Activated CD4-positive, alpha-beta T cell treated with anti-CD3 and anti-CD28 coated beads for 48 hours (primary cell): ENCODE data around the gene CACNA2D4.
"Not testable (repeated sequence)": the region's sequence is repeated elsewhere in the genome, so short reads cannot be mapped to it uniquely, and the experiment has no call there.

Source experiments
- DNase-seq: peaks from one replicate; pipeline ENCODE4 v3.0.0-alpha.2; 2020

Gene CACNA2D4, protein sequence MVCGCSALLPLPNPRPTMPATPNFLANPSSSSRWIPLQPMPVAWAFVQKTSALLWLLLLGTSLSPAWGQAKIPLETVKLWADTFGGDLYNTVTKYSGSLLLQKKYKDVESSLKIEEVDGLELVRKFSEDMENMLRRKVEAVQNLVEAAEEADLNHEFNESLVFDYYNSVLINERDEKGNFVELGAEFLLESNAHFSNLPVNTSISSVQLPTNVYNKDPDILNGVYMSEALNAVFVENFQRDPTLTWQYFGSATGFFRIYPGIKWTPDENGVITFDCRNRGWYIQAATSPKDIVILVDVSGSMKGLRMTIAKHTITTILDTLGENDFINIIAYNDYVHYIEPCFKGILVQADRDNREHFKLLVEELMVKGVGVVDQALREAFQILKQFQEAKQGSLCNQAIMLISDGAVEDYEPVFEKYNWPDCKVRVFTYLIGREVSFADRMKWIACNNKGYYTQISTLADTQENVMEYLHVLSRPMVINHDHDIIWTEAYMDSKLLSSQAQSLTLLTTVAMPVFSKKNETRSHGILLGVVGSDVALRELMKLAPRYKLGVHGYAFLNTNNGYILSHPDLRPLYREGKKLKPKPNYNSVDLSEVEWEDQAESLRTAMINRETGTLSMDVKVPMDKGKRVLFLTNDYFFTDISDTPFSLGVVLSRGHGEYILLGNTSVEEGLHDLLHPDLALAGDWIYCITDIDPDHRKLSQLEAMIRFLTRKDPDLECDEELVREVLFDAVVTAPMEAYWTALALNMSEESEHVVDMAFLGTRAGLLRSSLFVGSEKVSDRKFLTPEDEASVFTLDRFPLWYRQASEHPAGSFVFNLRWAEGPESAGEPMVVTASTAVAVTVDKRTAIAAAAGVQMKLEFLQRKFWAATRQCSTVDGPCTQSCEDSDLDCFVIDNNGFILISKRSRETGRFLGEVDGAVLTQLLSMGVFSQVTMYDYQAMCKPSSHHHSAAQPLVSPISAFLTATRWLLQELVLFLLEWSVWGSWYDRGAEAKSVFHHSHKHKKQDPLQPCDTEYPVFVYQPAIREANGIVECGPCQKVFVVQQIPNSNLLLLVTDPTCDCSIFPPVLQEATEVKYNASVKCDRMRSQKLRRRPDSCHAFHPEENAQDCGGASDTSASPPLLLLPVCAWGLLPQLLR

DNA sequence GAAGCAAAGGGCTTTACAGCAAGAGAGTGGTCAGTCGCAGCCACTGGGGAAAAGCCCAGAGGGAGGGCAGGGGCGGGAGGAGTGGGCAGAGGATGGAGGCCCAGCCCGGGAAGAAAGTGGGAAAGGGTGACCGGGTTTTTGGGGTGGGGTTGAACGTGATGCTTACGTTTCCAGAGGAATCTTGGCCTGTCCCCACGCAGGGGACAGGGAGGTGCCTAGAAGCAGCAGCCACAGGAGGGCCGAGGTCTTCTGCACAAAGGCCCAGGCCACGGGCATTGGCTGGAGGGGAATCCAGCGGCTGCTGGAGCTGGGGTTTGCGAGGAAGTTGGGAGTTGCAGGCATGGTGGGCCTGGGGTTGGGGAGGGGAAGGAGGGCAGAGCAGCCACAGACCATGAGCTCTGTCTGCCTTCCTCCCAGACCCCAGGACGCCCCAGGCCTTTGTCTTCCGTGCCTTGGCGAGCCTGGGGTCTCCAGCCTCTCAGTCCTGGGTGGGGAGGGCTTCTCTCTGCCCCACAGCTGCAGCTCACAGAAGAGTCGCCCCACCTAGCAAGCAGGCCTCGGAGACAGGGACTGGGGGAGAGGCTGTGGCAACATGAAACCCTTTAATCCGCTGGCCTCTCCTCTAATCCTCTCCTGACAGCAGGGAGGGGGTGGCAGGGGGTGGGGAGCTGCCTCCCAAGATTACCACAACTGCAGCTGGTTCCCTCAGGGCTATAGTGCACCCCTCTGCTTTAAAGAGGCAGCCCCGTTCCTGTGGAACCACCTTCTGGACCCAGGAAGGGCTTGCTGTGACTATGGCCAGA, at the start of gene CACNA2D4:
Gene CACNA2D4 (minus strand): TSS at position 572 of the 803 bp plus-strand sequence. CDS start 179 bp downstream, at position 393.
- no peak for DNase-seq

DNA sequence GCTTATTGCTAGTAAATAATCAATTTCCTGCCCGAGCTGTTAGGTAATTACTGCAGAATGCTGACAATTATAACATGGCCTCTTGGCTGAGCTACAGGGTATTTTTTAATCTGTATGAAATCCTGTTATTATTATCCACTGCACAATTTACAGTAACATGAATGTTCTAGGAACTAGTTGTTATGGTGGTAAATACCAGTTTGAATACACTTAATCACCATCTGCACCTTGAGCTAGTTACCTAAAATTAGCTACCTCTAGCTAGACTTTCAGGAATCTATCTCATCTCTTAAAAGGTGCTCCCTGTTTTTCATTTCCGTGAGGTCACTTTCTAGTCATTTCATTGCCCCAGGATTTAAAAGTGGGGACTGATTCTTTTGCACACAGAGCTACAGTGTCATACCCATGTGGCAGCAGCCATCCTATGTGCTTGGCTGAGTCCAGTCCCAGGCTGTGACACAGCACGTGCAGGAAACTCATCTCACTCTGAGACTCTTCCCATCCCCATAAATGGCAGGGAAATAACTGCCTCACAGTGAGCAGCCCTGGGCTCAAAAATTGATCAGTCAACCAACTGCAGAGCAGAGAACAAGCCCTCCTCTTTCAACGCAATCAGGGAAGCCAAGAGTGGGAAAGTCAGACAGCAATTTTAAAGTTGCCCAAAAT, 48.2 kb upstream of the CACNA2D4 start:
- DNase-seq = no peak

DNA sequence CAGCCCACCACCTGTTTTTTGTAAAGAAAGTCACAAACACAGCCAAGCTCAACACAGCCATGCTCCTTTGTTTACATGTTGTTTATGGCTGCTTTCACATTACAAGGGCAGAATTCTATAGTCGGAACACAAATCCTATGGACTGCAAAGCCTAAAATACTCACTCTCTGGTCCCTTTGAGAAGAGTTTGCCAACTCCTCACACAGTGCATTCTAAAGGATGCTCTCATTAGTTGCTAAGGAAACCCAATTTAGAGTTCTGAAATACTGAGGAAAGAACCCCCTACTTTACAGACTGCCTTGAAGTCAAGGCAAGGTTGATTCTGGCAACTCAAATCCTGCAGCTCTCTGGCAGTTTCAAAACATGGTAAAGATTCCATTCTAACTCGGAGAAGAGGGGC, 47.5 kb upstream of the CACNA2D4 start:
- DNase-seq = no peak

DNA sequence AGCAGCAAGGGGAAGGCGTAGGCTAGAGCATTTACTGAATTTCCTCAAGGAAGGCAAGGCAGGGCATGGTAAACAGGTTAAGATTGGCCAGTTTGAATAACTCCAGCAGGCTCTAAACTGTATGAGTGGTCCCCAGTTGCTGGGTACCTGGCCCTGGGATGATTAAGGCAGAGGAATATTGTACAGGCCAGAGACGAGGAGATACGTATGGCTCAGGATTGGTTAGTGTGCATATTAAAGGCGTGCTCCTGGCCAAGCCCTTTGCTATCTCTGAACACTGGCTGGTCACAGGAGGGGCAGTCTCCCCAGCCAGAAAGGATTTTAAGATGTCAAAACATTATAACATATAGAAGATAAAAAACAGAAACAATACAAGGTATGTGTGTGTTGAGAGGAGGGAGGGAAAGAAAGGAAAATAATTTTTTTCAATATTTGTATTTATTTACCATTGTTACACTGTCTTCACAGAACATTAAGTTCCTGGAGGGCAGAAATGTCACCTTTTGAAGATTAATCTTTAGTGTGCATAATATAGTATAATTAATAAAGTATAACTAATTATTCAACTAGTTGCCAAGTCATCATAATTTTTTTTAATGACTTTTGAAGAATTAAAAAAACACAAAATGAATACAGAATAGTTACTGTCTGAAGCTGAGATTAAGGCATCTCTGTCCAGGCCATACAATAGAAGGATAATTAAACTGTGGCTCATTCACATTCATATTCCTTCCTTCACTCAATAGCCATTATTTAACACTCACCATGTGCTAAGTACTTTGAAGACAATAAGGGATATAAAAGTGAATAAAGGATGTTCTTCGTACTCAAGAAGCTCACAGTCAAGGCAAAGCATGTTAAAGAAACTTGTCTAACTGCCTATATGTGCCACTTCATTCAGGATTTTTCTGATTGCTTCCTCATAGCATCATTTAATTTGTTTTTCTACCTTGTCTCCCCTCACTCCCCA, 43.9 kb upstream of the CACNA2D4 start:
- DNase-seq = no peak

DNA sequence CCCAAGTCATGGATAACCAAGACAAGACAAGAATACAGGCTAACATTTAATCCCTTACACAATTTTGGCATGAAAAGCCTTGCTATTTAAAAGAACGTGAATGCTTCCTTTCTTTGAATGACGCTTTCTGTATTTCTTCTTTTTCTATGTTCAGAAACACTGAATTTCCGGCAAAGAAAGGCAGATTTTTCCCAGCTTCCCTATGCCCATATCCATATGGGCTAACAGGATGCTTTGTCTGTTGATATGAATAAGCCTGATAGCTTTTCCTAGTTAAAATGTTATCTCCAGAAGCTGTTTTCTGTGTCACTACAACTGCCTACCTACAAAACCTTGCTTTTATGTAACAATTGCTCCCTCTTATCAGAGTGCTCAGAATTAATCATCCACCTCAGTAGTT, 38.3 kb upstream of the CACNA2D4 start:
- no peak for DNase-seq

DNA sequence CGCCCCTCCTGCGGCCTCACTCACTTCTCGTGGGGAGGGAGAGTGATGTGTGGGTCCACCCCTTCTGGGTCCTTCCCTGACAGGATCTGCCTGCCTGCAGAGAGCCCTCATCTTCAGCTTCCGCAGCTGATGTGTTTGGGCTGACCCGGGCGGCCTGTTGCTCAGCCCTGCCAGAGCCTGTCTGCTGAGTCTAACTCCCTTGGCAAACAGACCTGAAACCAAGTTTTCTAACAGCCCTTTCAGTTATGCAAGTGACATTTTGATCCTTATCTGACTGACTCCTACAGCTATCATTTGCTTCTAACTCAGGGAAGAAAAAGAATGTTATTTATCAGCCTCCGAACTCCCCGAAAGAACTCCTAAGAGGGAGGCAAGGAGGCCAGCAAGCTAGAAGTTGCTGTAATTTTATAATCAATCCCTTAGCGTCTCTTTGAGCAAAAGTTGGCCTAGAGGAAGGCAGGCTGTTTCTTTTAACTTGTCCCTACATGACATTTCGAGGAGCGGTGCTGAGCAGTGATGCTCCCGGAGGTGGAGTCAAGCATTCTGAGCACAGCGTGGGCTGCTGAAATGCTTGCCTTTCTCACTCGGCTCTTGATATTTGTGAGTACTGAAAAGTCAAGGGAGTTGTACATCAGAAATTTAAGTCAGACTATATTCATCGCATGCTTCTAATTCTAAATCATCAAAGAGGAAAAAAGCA, 31.5 kb upstream of the CACNA2D4 start:
- no peak for DNase-seq

DNA sequence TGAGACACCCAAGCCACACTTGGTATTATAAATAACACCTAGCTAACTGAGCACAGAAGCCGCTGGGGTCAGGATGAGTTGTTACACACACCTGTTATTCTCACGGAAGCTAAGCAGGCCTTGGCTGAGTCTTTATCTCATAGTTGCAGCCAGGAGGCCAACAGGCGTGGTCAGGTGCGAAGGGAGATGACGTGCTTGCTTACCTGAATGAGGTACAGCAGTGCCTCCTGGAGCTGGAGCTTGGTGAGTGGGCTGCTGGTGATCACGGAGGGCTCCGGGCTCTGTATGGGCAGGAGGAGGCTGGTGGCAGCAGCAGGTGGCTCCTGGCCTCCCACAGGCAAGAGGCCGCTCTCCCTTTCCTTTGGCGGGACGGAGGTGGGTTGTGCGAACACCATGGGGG, 30.4 kb upstream of the CACNA2D4 start:
- DNase-seq = no peak

DNA sequence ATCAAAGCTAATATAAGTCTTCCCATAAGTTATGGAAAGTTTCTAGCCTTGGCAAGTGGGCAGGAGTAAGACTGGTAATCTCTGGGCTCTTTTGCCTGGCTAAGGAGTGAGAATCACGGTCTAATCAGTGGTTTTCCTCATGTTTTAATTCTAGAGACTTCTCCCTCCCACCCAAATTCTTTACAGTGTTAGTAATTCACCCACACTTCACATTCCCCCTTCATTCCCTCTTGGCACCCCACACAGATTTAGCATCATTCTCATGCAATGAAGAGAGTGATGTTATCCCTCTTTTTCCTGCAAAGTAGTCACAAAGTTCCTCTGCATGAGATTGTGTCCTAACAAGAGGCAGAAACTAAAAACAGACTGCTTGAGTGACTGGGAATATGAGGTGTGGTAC, 28.6 kb upstream of the CACNA2D4 start:
- no peak for DNase-seq

DNA sequence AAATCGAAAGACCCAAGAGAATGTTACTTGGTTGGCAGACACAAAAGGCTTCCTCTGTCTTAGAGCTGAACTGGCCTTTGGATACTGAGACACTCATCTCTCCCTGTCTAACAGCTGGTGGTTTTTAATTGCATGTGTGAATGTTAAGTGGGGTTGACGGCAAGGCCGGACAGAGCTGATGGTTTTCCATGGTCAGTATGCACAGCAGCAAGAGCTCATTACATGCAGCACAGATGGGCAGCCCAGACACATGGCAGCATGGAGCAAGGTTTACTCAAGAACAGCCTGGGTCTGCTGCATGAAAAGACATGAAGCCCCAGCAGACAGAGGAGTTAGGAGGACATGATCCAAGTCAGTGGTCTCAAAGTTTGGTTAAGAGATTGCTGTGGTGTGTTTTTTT, 27.8 kb upstream of the CACNA2D4 start:
- DNase-seq = no peak

DNA sequence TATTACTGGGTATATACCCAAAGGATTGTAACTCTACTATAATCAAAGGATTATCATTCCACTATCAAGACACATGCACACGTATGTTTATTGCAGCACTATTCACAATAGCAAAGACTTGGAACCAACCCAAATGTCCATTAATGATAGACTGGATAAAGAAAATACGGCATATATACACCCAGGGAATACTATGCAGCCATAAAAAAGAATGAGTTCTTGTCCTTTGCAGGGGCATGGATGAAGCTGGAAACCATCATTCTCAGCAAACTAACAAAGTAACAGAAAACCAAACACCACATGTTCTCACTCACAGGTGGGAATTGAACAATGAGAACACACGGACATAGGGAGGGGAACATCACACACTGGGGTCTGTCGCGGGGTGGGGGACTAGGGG, 27.1 kb upstream of the CACNA2D4 start:
- not testable (repeated sequence) for DNase-seq

DNA sequence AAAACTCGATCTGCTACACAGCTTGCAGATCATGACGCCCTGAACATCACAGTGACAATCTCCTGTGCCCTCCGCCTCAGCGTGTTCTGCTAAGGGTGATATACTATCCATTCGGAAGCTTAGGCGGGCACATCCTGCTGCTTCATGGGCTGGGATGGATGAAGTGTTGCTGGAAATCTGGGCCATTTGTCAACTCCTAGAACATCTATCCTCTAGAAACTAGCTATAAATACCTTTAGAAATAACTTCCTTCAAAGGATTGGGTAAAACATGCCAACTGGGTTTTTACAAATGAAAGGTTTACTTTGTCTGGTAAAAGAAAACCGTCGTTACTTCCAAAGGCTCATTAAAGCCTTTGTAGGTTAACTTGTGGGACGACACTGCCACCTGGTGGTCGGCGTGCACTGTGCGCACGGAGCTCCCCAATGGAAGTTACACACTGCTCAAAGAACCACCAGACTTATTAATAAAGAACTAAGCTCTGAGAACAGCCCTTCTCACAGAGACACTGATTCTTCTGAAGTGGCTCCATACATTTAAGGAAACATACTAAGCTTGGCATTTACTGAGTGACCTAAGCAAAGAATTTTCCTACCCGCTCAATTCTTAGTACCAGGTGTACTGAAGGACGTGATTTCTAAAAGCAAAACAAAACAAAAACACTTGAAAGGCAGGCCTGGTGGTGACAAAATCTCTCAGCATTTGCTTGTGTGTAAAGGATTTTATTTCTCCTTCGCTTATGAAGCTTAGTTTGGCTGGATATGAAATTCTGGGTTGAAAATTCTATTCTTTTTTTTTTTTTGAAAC, 21.6 kb upstream of the CACNA2D4 start:
- peak; percentile 92 for DNase-seq

DNA sequence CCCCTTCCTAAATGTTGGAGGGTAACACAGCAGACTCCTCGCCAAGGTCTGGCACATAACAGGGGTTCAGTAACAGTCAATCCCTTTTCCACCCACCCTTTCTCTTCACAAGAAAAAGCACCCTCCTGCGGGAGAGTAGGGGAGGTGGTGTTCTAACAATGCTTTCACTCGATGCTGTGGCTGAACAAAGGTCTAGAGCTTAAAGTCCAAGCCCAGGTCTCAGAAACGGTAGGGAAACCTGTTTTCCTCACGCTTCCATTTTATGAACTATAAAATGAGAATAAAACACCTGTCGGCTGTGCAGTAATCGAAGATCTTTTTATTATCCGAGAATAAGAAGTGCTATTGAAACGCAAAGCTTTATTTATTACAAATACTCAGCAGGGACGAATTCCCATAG, 20.9 kb upstream of the CACNA2D4 start:
- DNase-seq = no peak

DNA sequence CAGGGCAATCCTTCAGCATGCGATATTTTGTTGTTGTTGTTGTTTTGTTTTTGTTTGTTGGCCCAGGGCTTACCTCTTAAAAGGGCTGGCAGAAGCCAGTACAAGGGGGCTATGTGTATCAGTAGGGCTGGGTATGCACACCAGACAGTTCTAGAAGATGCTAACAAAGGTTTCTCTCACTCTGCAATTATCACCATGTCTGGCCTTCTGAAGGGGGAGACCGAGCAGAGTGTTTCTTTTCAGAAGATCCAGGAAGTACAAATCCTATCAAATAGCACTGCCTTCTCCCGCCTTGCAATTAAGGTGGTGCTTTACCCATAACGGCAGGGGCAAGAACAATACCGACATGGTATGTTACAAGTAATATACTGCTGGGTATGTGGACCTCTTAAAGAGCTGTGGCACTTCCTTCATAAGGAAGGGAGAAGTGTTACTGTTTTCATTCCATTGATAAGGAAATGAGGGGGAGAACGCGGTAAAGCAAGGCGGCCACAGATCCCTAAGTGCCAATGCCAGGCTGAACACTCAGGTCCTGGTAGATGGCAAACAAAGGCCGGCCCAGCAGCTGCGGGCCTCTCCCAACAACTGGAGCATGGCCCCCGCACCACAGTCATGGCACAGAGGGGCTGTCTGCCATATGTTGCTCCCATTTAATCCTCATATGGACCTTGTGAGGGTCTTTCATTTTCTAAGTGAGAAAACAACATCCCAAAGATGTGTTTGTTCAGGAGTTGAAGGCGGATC, 19.2 kb upstream of the CACNA2D4 start:
- DNase-seq = no peak

DNA sequence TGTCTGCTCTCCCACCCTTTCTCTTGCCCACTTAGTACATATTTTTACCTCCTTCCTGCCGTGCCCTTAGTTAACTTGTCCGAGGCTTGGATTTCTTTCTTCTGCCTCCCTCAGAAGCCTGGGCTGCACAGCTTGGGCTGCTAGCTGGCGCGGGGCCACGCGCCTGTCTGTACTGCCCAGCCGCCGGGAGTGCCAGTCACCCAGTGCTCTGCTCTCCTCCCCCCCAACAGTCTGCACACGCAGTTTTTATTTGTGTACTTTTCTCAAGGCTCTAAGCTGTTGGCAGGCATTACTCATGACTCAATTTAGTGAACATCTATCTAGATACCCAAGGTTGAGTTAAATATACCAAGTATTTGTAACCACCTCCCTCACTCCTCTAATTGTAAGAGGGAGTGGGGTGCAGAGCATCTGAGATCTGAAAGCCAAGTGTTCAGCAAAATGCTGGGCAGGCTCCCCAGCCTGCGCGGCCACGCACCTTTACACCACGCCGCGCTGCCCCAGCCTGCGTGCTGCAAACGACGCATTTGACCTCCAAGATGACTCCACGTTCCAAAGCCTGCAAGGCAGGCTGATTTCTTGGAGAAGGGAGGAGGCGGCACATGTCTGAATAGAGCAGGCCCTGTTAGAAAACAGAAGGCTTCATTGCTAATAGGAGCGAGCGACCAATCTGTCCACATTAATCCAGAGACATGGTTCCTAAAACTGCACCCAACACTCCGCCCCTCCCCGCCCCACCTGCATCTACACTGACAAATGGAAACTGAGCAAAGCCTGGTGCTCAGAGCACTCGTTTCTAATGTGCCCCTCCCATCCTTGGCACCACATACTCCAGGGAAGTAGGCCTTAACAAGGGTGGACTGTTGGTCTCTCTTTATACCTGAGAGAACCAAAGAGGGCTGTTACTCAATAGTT, 18.2 kb upstream of the CACNA2D4 start:
- DNase-seq = no peak

DNA sequence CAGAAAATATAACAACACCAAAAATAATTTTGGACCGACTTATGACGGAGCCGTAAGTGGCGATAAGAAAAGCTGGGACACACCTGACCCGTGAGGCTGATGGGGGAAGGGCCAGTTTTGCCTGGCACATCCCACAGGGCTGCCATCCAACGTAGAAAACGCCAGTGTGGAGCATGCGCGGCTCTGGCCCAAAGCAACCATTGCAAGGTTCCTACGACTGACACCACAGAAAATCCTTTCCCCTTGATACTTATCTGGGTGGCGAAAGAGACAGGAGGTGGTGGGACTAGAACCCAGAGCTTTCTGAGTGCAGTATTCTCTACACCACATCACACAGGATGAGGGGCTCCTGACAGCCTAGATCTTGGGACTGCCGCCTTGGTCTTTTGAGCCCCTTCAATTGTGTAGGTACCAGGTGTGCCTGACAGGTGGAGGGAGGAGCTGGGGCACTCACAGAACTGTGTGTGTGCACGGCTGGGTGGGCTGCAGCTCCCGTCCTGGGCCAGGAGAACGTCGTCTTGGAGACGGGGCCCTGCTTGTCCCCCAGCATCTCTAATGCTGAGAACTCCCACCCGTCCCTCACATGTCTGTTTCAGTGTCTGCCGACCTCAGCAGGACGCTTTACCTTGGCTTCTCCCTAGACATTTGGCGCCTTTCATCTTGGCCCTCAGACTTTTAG, 17.4 kb upstream of the CACNA2D4 start:
- DNase-seq = no peak

DNA sequence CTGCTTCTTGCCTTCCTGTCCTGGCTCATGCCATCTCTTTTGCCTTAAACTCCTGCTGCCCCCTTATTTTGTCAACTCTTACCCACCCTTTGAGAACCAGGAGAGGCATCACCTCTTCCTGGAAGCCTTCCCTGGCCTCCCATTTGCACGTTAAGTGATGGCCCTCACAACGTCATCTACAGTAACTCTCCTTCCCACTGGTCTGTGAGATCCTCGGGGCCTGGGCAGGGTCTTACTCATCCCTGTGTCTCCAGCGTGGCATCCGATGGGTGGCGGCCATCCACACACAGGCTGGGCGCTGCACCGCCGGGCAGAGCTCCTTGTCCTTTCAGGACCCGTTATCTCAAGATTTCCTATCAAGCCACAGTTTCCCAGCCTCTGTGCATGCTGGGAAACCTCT, 16.8 kb upstream of the CACNA2D4 start:
- DNase-seq = no peak

DNA sequence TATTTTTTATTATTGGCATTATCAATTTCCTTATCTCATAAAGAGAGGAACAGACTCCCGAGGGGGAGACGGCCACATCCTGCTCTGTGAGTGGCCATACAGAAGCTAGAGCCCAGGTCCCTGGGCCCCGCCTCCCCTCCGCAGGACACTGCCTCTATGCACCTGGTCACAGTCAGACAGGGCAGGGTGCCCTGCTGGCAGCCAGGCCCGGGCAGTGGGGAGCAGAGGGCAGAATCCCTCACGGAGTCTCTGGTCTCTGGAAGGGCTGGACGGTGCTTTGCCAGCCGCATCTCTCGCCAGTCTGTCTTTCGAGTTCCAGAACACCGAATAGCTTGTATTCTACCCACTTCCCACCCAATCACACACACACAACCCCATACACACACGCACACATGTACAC, 16.4 kb upstream of the CACNA2D4 start:
- no peak for DNase-seq
